GM06990 (cell line): ENCODE data around the gene BST1.

Experiments used
- DNase-seq: peaks from one replicate; pipeline ENCODE4 v3.0.0-alpha.2; 2011; ENCODE audit not compliant: insufficient read length; ENCODE audit errors: extremely low read depth
- H3K27me3 ChIP-seq: replicated peaks from 2 replicates; pipeline ENCODE4 v1.6.0; 2011; ENCODE audit warnings: low read length; ENCODE audit not compliant: control insufficient read depth, insufficient read depth
- H3K36me3 ChIP-seq: 2 replicates; pipeline ENCODE4 v1.5.1; 2011; ENCODE audit warnings: low read length; ENCODE audit not compliant: control insufficient read depth, insufficient read depth
- H3K4me3 ChIP-seq: replicated peaks from 2 replicates; pipeline ENCODE4 v1.5.1; 2011; ENCODE audit warnings: low read depth, mild to moderate bottlenecking, control low read depth, low read length
- CTCF ChIP-seq: IDR thresholded peaks from 2 replicates; pipeline ENCODE4 v1.5.1; 2011; ENCODE audit warnings: low read length, control low read depth, mild to moderate bottlenecking, inconsistent platforms; ENCODE audit not compliant: insufficient read depth, poor library complexity, severe bottlenecking

The BST1 gene

DNA sequence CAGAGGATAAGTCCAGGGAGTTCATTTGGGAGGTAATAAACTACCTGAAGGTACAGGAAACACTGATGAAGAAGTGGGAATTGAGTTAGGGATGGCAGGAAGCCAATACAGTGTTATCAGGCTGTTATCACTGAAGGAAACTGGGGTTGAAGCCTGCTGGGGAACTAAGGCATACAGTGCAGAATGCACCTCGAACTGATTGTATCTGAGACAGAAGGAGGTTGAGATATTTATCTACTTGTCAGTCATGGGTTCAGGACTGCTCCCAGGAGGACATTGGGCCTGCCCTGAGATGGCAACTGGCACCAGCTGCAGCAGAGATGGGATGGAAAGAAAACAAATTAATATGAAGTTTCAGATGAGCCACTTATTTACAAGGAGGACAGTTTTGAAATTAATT is 39.8 kb downstream of the BST1 start:
- DNase-seq, result no peak
- no peak overlapping the region for H3K4me3 ChIP-seq
- no peaks in the 10 kb centered on the region; the same call in 1 of the 2 replicates for H3K27me3 ChIP-seq
- TF ChIP-seq CTCF, result no peak
- H3K36me3 ChIP-seq, result no peaks in the 10 kb centered on the region

GRCh38 chr4:15744016-15744545 is 41.2 kb downstream of the BST1 start:
- Histone ChIP-seq H3K36me3 (no peaks in the 10 kb centered on the region), H3K27me3 (no peaks in the 10 kb centered on the region; the same call in 1 of the 2 replicates), H3K4me3 (no peak overlapping the region)
- TF ChIP-seq CTCF, result no peak
- no peak for DNase-seq

- Histone ChIP-seq H3K27me3 (no peaks in the 10 kb centered on the region; the same call in 1 of the 2 replicates), H3K4me3 (no peak overlapping the region), H3K36me3 (no peaks in the 10 kb centered on the region)
- TF ChIP-seq CTCF, result no peak
- DNase-seq, result no peak
Measured at GRCh38 chr4:15746110-15746509, 43.2 kb downstream of the BST1 start.

GRCh38 chr4:15749001-15749400 is 46.1 kb downstream of the BST1 start:
- no peak for DNase-seq
- Histone ChIP-seq H3K27me3 (no peaks in the 10 kb centered on the region; the same call in 1 of the 2 replicates), H3K36me3 (no peaks in the 10 kb centered on the region), H3K4me3 (no peak overlapping the region)
- no peak for TF ChIP-seq CTCF

- no peak for DNase-seq
- Histone ChIP-seq H3K4me3 (no peak overlapping the region), H3K36me3 (no peaks in the 10 kb centered on the region), H3K27me3 (no peaks in the 10 kb centered on the region; the same call in 1 of the 2 replicates)
- TF ChIP-seq CTCF, result no peak
Measured at GRCh38 chr4:15751153-15751552, 48.3 kb downstream of the BST1 start.

GRCh38 chr4:15753081-15753480 is 50.2 kb downstream of the BST1 start:
- no peaks in the 10 kb centered on the region for H3K36me3 ChIP-seq
- DNase-seq, result no peak
- no peak overlapping the region for H3K4me3 ChIP-seq
- H3K27me3 ChIP-seq, result no peaks in the 10 kb centered on the region
- no peak for TF ChIP-seq CTCF
